IPS DF 6.9 (cell line): ENCODE results near the gene ZNF77.
"Not testable (repeated sequence)": the region's sequence is repeated elsewhere in the genome, so short reads cannot be mapped to it uniquely, and the experiment has no call there.

ENCODE experiments used
- DNase-seq: peaks from one replicate; pipeline ENCODE4 v3.0.0-alpha.2; 2013; ENCODE audit warnings: low read depth, low spot score
- H3K27ac ChIP-seq: one replicate; pipeline ENCODE4 v1.5.1; 2013; ENCODE audit warnings: low read length, control low read depth
- H3K27me3 ChIP-seq: 2 replicates; pipeline ENCODE4 v1.6.1; 2013; ENCODE audit warnings: mild to moderate bottlenecking, low read length; ENCODE audit not compliant: control insufficient read depth, insufficient read depth
- H3K36me3 ChIP-seq: 2 replicates; pipeline ENCODE4 v1.6.1; 2013; ENCODE audit warnings: low read length; ENCODE audit not compliant: control insufficient read depth, insufficient read depth
- H3K4me1 ChIP-seq: 2 replicates; pipeline ENCODE4 v1.6.1; 2013; ENCODE audit warnings: low read length; ENCODE audit not compliant: control insufficient read depth, insufficient read depth
- H3K4me3 ChIP-seq: 2 replicates; pipeline ENCODE4 v1.5.1; 2013; ENCODE audit warnings: mild to moderate bottlenecking, low read length
- H3K9me3 ChIP-seq: 2 replicates; pipeline ENCODE4 v1.6.1; 2013; ENCODE audit warnings: low read length, inconsistent platforms; ENCODE audit not compliant: control insufficient read depth, insufficient read depth
- WGBS: extraction: QIAGEN DNeasy Blood & Tissue Kit; methylation state at CpG from one replicate; pipeline ENCODE4 v1.1.7; 2013; ENCODE audit warnings: mixed read lengths, missing lambda C conversion rate; ENCODE audit not compliant: insufficient read length, insufficient coverage; 5-methylcytosine and 5-hydroxymethylcytosine counted together

The ZNF77 gene

GRCh38 chr19:2970201-2970835 lies 25.5 kb upstream of the ZNF77 start:
- DNase-seq = no peak
- H3K27ac ChIP-seq = no peak overlapping the region
- H3K4me1 ChIP-seq = no peaks in the 10 kb centered on the region
- no peak overlapping the region for H3K4me3 ChIP-seq
- H3K9me3 ChIP-seq = no peaks in the 10 kb centered on the region
- WGBS = no CpG with 5 or more reads among the region's 9 CpGs
- H3K27me3 ChIP-seq = no peaks in the 10 kb centered on the region
- no peaks in the 10 kb centered on the region for H3K36me3 ChIP-seq

GRCh38 chr19:2969104-2969504 lies 24.3 kb upstream of the ZNF77 start:
- H3K9me3 ChIP-seq = no peaks in the 10 kb centered on the region
- no peaks in the 10 kb centered on the region for H3K36me3 ChIP-seq
- no peaks in the 10 kb centered on the region for H3K4me1 ChIP-seq
- no peak overlapping the region for H3K4me3 ChIP-seq
- no peaks in the 10 kb centered on the region for H3K27me3 ChIP-seq
- no peak overlapping the region for H3K27ac ChIP-seq
- no CpG with 5 or more reads among the region's 5 CpGs for WGBS
- DNase-seq = no peak

- H3K4me1 ChIP-seq = no peaks in the 10 kb centered on the region
- no peak for DNase-seq
- no peak overlapping the region for H3K4me3 ChIP-seq
- H3K27me3 ChIP-seq = no peaks in the 10 kb centered on the region
- WGBS = no CpG with 5 or more reads among the region's 8 CpGs
- no peak overlapping the region for H3K27ac ChIP-seq
- no peaks in the 10 kb centered on the region for H3K9me3 ChIP-seq
- no peaks in the 10 kb centered on the region for H3K36me3 ChIP-seq
These were observed 23.2 kb upstream of the ZNF77 start for GRCh38 chr19:2967972-2968371.

- Histone ChIP-seq H3K4me1 (no peaks in the 10 kb centered on the region), H3K27me3 (no peaks in the 10 kb centered on the region), H3K27ac (no peak overlapping the region), H3K9me3 (no peaks in the 10 kb centered on the region), H3K4me3 (no peak overlapping the region), H3K36me3 (no peaks in the 10 kb centered on the region)
- WGBS = no CpG with 5 or more reads among the region's 5 CpGs
- DNase-seq = no peak
These were observed 20.1 kb upstream of the ZNF77 start for GRCh38 chr19:2964874-2965273.

GRCh38 chr19:2963631-2964030 lies 18.9 kb upstream of the ZNF77 start:
- H3K27ac ChIP-seq, H3K9me3 ChIP-seq, H3K36me3 ChIP-seq, H3K27me3 ChIP-seq, H3K4me1 ChIP-seq, H3K4me3 ChIP-seq, DNase-seq: not testable (repeated sequence)
- WGBS = no CpG with 5 or more reads among the region's 12 CpGs

- no peaks in the 10 kb centered on the region for H3K9me3 ChIP-seq
- WGBS = no CpG with 5 or more reads among the region's 5 CpGs
These were observed 18.4 kb upstream of the ZNF77 start for GRCh38 chr19:2963122-2963521.

GRCh38 chr19:2962018-2962670 lies 17.4 kb upstream of the ZNF77 start:
- Histone ChIP-seq H3K27ac (no peak overlapping the region), H3K9me3 (no peaks in the 10 kb centered on the region), H3K4me1 (no peaks in the 10 kb centered on the region), H3K27me3 (no peaks in the 10 kb centered on the region), H3K4me3 (no peak overlapping the region), H3K36me3 (no peaks in the 10 kb centered on the region)
- no CpG with 5 or more reads among the region's 17 CpGs for WGBS
- DNase-seq = no peak

More at GRCh38 chr19:2963122-2963521, 18.4 kb upstream of the ZNF77 start:
- no peak for DNase-seq
- no peaks in the 10 kb centered on the region for H3K4me1 ChIP-seq
- no peak overlapping the region for H3K4me3 ChIP-seq
- no peaks in the 10 kb centered on the region for H3K27me3 ChIP-seq
- no peak overlapping the region for H3K27ac ChIP-seq
- no peaks in the 10 kb centered on the region for H3K36me3 ChIP-seq

GRCh38 chr19:2960120-2960519 lies 15.3 kb upstream of the ZNF77 start:
- Histone ChIP-seq H3K27me3 (no peaks in the 10 kb centered on the region), H3K36me3 (no peaks in the 10 kb centered on the region), H3K9me3 (no peaks in the 10 kb centered on the region), H3K4me3 (no peak overlapping the region), H3K4me1 (no peaks in the 10 kb centered on the region), H3K27ac (no peak overlapping the region)
- no CpG with 5 or more reads among the region's 12 CpGs for WGBS
- DNase-seq = no peak

- H3K36me3 ChIP-seq = no peaks in the 10 kb centered on the region
- H3K27ac ChIP-seq = no peak overlapping the region
- no CpG with 5 or more reads among the region's 5 CpGs for WGBS
- H3K4me1 ChIP-seq = no peaks in the 10 kb centered on the region
- H3K9me3 ChIP-seq = no peaks in the 10 kb centered on the region
- DNase-seq = no peak
- H3K4me3 ChIP-seq = no peak overlapping the region
- no peaks in the 10 kb centered on the region for H3K27me3 ChIP-seq
These were observed 12.4 kb upstream of the ZNF77 start for GRCh38 chr19:2957160-2957559.

GRCh38 chr19:2952953-2953481 lies 8.2 kb upstream of the ZNF77 start:
- no CpG with 5 or more reads among the region's 9 CpGs for WGBS
- H3K9me3 ChIP-seq = no peaks in the 10 kb centered on the region
- no peaks in the 10 kb centered on the region for H3K4me1 ChIP-seq
- H3K36me3 ChIP-seq = no peaks in the 10 kb centered on the region
- H3K27ac ChIP-seq = no peak overlapping the region
- no peak overlapping the region for H3K4me3 ChIP-seq
- H3K27me3 ChIP-seq = no peaks in the 10 kb centered on the region
- no peak for DNase-seq
